Spinal cord (tissue), 10 donors: ENCODE data around the gene TMEM232. TPM values are rescaled to one million over a fixed set of nuclear protein-coding genes. Genes with fewer than 3 reads are reported as not detected.
A peak's percentile ranks its signal among the peaks of the same experiment; 100 is the strongest.

Experiments used
- DNase-seq, 6 donors: peaks; one replicate each; pipeline versions ENCODE4 v3.0.0 to v3.0.0-alpha.2; 2013 to 2015; ENCODE audit warnings: low spot score in 6 of 6, low read depth in 4 of 6
- H3K27ac ChIP-seq: one replicate; pipeline ENCODE4 v1.5.1; 2013; ENCODE audit warnings: low read depth, low read length, control low read depth
- H3K27me3 ChIP-seq: one replicate; pipeline ENCODE4 v1.6.1; 2013; ENCODE audit warnings: low read length; ENCODE audit not compliant: control insufficient read depth, insufficient read depth
- H3K36me3 ChIP-seq: one replicate; pipeline ENCODE4 v1.6.1; 2013; ENCODE audit warnings: low read length; ENCODE audit not compliant: control insufficient read depth, insufficient read depth
- H3K4me1 ChIP-seq: one replicate; pipeline ENCODE4 v1.6.1; 2013; ENCODE audit warnings: low read length; ENCODE audit not compliant: control insufficient read depth, insufficient read depth
- H3K4me3 ChIP-seq: one replicate; pipeline ENCODE4 v1.5.1; 2013; ENCODE audit warnings: low read depth, low read length, control low read depth
- H3K9me3 ChIP-seq: one replicate; pipeline ENCODE4 v1.6.1; 2013; ENCODE audit warnings: low read length; ENCODE audit not compliant: control insufficient read depth, insufficient read depth
- WGBS: methylation state at CpG from one replicate; pipeline ENCODE4 v1.1.5; 2013; ENCODE audit warnings: missing lambda C conversion rate; ENCODE audit not compliant: insufficient coverage; 5-methylcytosine and 5-hydroxymethylcytosine counted together
- polyA plus RNA-seq, 2 donors: library from polyadenylated mRNA; unstranded; fragments of 120-200 nt; gene quantifications; one replicate each; pipeline ENCODE4 v1.2.1, GENCODE V29; 2013; ENCODE audit not compliant: insufficient read length in 2 of 2
- total RNA-seq, 2 donors: library from RNA; depleted of rRNA in 1 of 2; stranded (reverse); fragments of 120-200 nt in 1 of 2; fragments of >200 nt in 1 of 2; gene quantifications; one replicate each; pipeline versions ENCODE4 v1.2.3 to v1.2.4, GENCODE V29; 2013 to 2014
- donor health status: healthy.

The TMEM232 gene
- total and polyA plus RNA-seq, 4 donors, result 6.0 to 21.1 (median 15.8) TPM

DNA sequence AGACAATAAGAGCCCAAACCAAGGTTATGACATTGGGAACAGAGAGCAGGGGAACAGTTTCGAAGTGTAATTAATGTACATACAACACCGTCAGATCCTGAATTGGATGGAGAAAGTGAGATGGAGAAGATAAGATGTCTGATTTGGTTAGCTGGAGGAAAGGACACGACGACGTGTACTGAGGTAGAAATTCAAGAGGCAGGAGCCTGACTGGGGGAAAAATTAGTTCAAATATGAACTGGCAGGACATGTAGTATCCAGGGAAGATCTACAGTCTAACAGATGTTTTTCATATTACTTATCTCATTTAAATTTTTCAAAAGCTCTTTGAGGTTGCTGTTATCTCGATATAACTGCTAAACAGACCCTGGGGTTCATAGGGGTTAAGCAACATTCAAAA lies 114.7 kb downstream of the TMEM232 start:
- Histone ChIP-seq H3K27me3 (no peaks in the 10 kb centered on the region), H3K4me3 (no peak overlapping the region), H3K4me1 (no peaks in the 10 kb centered on the region), H3K36me3 (no peaks in the 10 kb centered on the region), H3K27ac (no peak overlapping the region), H3K9me3 (peaks cover 6% of the 10 kb centered on the region)
- WGBS, result 93% methylated on average over 5 of the region's 6 CpGs
- no peak for DNase-seq

DNA sequence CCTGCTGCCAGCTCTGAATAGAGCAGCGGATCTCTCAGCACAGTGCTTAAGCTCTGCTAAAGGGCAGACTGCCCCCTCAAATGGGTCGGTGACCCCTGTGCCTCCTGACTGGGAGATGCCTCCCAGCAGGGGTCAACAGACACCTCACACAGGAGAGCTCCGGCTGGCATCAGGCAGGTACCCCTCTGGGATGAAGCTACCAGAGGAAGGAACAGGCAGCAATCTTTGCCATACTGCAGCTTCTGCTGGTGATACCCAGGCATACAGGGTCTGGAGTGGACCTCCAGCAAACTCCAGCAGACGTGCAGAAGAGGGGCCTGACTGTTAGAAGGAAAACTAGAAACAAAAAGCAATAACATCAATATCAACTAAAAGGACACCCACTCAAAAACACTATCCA lies 131.6 kb downstream of the TMEM232 start:
- DNase-seq, result no peak
- WGBS, result 100% methylated on average over 3 of the region's 4 CpGs
- peaks cover 3% of the 10 kb centered on the region for H3K36me3 ChIP-seq
- no peak overlapping the region for H3K4me3 ChIP-seq
- H3K9me3 ChIP-seq, result peaks cover 2% of the 10 kb centered on the region
- no peaks in the 10 kb centered on the region for H3K4me1 ChIP-seq
- no peak overlapping the region for H3K27ac ChIP-seq
- H3K27me3 ChIP-seq, result no peaks in the 10 kb centered on the region

DNA sequence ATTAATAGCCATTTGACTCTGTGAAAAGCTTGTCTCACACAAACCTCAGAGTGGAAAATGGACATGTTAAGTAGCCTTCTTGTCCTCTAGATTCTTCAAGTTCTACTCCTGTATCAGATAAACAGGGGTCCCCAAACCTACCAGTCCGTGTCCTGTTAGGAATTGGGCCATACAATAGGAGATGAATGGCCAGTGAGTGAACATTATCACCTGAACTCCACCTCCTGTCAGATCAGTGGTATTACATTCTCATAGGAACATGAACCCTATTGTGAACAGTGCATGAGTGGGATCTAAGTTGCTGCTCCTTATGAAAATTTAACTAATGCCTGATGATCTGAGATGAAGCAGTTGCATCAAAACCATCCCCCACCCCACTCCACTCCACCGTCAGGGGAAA lies 136.3 kb downstream of the TMEM232 start:
- H3K27ac ChIP-seq, result no peak overlapping the region
- no peaks in the 10 kb centered on the region for H3K27me3 ChIP-seq
- DNase-seq, result no peak
- peaks cover 3% of the 10 kb centered on the region for H3K36me3 ChIP-seq
- peaks cover 2% of the 10 kb centered on the region for H3K9me3 ChIP-seq
- no CpG with 5 or more reads among the region's 2 CpGs for WGBS
- no peaks in the 10 kb centered on the region for H3K4me1 ChIP-seq
- H3K4me3 ChIP-seq, result no peak overlapping the region

DNA sequence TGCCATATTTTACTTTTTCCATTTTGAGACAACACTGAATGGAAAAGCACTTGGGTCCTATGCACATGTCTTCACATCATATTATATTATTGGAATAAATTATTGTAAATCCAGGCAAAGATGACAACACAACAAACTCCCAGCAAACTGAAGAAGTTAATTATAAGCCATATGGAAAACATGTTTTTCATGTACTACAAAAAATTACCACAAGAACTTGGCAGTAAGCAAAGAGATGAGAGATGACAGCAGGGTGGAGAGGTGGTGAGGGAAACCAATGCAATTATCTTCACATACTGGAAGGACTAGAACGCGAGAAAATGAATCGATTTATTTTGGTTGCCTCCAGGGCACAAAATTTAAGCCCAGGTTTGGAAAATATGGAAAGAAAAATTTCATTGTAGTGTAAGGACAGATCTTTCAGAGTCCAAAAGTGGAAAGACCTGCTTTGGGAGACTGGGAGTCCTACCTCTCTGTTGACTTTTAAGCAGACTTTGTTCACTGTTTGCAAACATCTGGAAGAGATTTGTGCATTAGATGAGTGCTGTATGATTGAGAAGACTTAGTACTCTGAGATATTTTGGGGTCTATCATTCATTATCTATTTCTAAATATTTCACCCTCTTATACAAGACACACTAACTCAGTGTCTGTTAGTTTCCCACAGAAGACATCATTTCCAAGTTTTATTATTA lies 138.0 kb downstream of the TMEM232 start:
- WGBS, result no CpG with 5 or more reads among the region's 3 CpGs
- Histone ChIP-seq H3K27me3 (no peaks in the 10 kb centered on the region), H3K9me3 (no peaks in the 10 kb centered on the region), H3K4me1 (no peaks in the 10 kb centered on the region), H3K27ac (no peak overlapping the region), H3K4me3 (no peak overlapping the region), H3K36me3 (no peaks in the 10 kb centered on the region)
- DNase-seq, result peak in 1 of 6 donors; percentile 34

DNA sequence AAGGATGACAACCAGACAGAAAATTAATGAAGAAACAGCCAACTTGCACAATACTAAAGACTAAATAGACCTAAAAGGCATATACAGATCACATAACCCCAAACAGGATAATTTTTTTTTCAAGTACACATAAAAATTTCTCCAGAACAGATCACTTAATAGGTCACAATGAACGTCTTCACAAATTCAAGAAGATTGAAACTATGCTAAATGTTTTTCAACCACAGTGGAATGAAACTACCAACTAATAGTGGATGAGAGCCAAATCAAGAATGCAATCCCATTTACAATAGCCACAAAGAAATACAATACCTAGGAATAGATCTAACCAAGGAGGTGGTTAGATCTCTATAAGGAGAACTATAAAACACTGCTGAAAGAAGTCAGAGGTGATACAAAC lies 145.8 kb downstream of the TMEM232 start:
- Histone ChIP-seq H3K4me3 (no peak overlapping the region), H3K9me3 (peaks cover 6% of the 10 kb centered on the region), H3K27ac (no peak overlapping the region), H3K36me3 (no peaks in the 10 kb centered on the region), H3K4me1 (no peaks in the 10 kb centered on the region), H3K27me3 (no peaks in the 10 kb centered on the region)
- no peak for DNase-seq
- WGBS, result no CpG with 5 or more reads among the region's 1 CpG

DNA sequence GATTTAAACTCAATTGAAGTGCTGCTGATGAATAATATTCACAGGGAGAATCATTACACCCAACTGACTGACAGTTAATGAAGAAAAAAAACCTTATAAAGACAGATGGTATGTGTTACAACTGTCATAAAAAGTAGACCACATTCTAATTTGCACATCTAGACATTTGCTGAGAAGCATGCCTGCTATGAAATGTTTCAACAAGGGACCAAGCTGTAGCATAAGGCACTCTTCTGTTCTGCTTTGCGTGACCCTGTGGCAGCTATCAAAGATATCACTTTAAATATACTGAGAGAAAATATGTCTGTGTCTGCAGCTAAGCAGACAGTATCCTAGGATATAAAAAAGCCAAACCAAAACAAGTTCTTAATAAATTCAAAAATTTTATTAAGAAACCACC lies 153.7 kb downstream of the TMEM232 start:
- peaks cover 2% of the 10 kb centered on the region for H3K9me3 ChIP-seq
- no CpG with 5 or more reads among the region's 1 CpG for WGBS
- no peaks in the 10 kb centered on the region for H3K4me1 ChIP-seq
- no peaks in the 10 kb centered on the region for H3K27me3 ChIP-seq
- no peaks in the 10 kb centered on the region for H3K36me3 ChIP-seq
- H3K4me3 ChIP-seq, result no peak overlapping the region
- H3K27ac ChIP-seq, result no peak overlapping the region
- DNase-seq, result peak in 2 of 6 donors; percentile 12 to 38

DNA sequence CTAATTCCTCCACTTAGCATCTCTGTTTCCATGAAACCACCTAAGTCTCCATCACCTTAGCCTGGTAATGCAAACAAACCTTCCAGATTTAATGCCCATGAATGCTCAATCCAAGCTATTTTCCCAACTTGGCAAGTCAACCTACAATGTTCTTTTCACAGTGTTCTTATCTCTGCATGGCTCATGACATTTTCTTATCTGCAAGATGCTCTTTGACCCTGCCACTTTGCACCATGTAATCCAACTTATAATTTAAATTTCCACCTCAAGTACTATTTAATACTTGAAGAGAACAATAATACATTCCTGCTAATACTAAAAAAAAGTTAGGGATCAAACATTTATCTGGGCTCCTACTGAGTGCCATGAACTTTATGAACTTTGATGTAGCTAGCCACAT lies 164.3 kb downstream of the TMEM232 start:
- no peak for DNase-seq
- no peaks in the 10 kb centered on the region for H3K36me3 ChIP-seq
- H3K27me3 ChIP-seq, result no peaks in the 10 kb centered on the region
- H3K4me1 ChIP-seq, result no peaks in the 10 kb centered on the region
- no peak overlapping the region for H3K4me3 ChIP-seq
- no peaks in the 10 kb centered on the region for H3K9me3 ChIP-seq
- H3K27ac ChIP-seq, result no peak overlapping the region

DNA sequence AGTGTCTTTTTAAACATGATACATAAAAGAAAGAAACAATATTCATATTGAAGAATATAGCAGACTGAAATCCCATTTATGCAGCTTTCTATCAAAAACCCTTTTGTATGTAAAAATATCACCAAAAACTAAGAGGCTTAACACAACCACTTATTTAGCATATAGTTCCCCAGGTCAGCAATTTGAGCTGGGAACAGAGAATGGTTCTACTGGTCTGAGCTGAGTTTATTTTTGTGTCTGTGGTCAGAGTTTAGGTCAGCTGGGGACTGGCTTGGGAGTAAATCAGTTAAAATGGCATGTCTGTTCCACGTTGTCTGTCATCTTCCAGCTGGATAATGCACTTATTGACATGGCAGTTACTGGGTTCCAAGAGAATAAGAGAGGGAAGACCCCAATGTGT lies 165.0 kb downstream of the TMEM232 start:
- Histone ChIP-seq H3K4me1 (no peaks in the 10 kb centered on the region), H3K36me3 (no peaks in the 10 kb centered on the region), H3K27ac (no peak overlapping the region), H3K4me3 (no peak overlapping the region), H3K27me3 (no peaks in the 10 kb centered on the region), H3K9me3 (no peaks in the 10 kb centered on the region)
- no peak for DNase-seq
- WGBS, result no CpG with 5 or more reads among the region's 1 CpG

DNA sequence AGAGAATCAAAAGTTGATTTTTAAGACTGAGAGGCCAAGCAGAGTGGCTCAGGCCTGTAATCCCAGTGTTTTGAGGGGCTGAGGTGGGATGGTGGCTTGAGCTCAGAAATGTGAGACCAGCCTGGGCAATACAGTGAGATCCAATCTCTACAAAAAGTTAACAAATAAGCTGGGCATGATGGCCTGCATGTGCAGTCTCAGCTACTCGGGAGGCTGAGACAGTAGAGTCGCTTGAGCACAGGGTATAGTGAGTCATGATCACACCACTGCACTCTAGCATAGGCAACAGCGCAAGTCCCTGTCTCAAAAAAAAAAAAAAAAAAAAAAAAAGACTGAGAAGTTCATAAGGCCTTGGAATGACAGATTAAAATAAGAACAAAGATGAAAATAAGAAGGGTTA lies 177.2 kb downstream of the TMEM232 start:
- no peak for DNase-seq

DNA sequence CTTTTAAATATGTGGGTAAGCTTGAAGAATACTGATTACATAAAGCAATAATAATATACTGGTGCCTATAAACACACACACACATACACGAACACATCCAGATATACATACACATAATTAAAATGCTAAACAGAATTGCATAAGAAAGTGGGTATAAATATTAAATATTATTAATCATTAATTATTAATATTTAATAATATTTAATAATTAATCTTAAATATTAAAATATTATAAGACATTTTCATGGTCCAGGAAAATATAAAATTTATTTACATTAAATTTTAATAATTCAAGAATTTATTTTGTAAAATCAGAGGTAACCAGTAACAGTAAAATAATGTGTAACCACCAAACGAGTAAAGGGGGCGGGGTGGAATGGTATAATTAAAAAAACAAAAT lies 178.3 kb downstream of the TMEM232 start:
- no peak overlapping the region for H3K27ac ChIP-seq
- no peak for DNase-seq
- H3K9me3 ChIP-seq, result peaks cover 1% of the 10 kb centered on the region

More for the DNA sequence above, 177.2 kb downstream of the TMEM232 start:
- no CpG with 5 or more reads among the region's 3 CpGs for whole genome bisulfite sequencing
- Histone ChIP-seq H3K27me3 (no peaks in the 10 kb centered on the region), H3K36me3 (no peaks in the 10 kb centered on the region), H3K27ac (no peak overlapping the region), H3K9me3 (peaks cover 3% of the 10 kb centered on the region), H3K4me1 (no peaks in the 10 kb centered on the region), H3K4me3 (no peak overlapping the region)

More for the DNA sequence above, 178.3 kb downstream of the TMEM232 start:
- H3K27me3 ChIP-seq, result no peaks in the 10 kb centered on the region
- no peaks in the 10 kb centered on the region for H3K4me1 ChIP-seq
- no peaks in the 10 kb centered on the region for H3K36me3 ChIP-seq
- no peak overlapping the region for H3K4me3 ChIP-seq
- WGBS, result no CpG with 5 or more reads among the region's 3 CpGs
